ENCODE data around the gene C4BPB. TPM values are rescaled to one million over a fixed set of nuclear protein-coding genes. Genes with fewer than 3 reads are reported as not detected.

The C4BPB gene
- total and polyA plus RNA-seq, 7 experiments from 2014 or later = 0.45 to 4.9 (median 1.3) TPM

GRCh38 chr1:207071426-207071825 lies 17.2 kb upstream of the C4BPB start:
- Mint-ChIP-seq H3K4me1 (peaks cover 26 to 47% (median 42%) of the 10 kb centered on the region in 7 donors), H3K27ac (peak overlapping the region in 8 of 9 donors; percentile 69 to 95 (median 71)), H3K36me3 (peaks cover 0 to 26% (median 14%) of the 10 kb centered on the region in 5 donors), H3K27me3 (peaks cover 0 to 25% (median 0%) of the 10 kb centered on the region in 5 donors), H3K9me3 (no peaks in the 10 kb centered on the region), H3K4me3 (peak overlapping the region in 9 of 10 donors; percentile 64 to 87 (median 72))
- H3K9me3 ChIP-seq (ENCODE audit: control insufficient read depth in 2 of 3, low read length in 3 of 3) = no peaks in the 10 kb centered on the region
- no peaks in the 10 kb centered on the region for H3K36me3 ChIP-seq (ENCODE audit: control insufficient read depth in 2 of 3, insufficient read depth in 3 of 3, low read length in 3 of 3)
- peak in 7 of 9 donors; percentile 53 to 77 (median 64) for DNase-seq
- ATAC-seq = peak; percentile 74
- peak overlapping the region; percentile 5 for H3K27ac ChIP-seq (ENCODE audit: low read depth, low read length)
- CTCF ChIA-PET = interaction anchor here (0.7 to 2.6 kb wide), 7 partner anchors 12 to 333 kb away, joined by 3 to 9 read pairs (median 4); no protein-coding TSS in a partner anchor
- intact Hi-C loops (cut with micrococcal nuclease) = loop anchor here in 1 of 2 donors (1.0 kb wide), 1 partner anchor 18 kb away; the partner anchor contains the start of gene PFKFB2
- H3K27me3 ChIP-seq (ENCODE audit: control insufficient read depth in 2 of 2, insufficient read depth in 2 of 2, low read length in 2 of 2) = no peaks in the 10 kb centered on the region
- H3K4me1 ChIP-seq (ENCODE audit: control insufficient read depth in 2 of 2, insufficient read depth in 2 of 2, low read length in 2 of 2) = peaks cover 6 to 29% of the 10 kb centered on the region in 2 donors
- peak overlapping the region; percentile 11 for H3K4me3 ChIP-seq (ENCODE audit: low read length)
- POLR2A ChIA-PET = interaction anchor here (0.6 to 2.0 kb wide), 6 partner anchors 19 to 337 kb away, joined by 3 to 10 read pairs (median 4); partner anchors contain the start of gene PFKFB2

GRCh38 chr1:207072233-207072632 lies 16.4 kb upstream of the C4BPB start:
- no peaks in the 10 kb centered on the region for H3K27me3 ChIP-seq (ENCODE audit: control insufficient read depth in 2 of 2, insufficient read depth in 2 of 2, low read length in 2 of 2)
- ChIA-PET POLR2A (interaction anchor here (1.5 to 2.0 kb wide), 2 partner anchors 19 to 25 kb away, joined by 3 to 10 read pairs; partner anchors contain the start of gene PFKFB2), CTCF (interaction anchor here (2.0 kb wide), 1 partner anchor 22 kb away, joined by 8 read pairs; the partner anchor contains the start of gene YOD1)
- intact Hi-C loops (cut with micrococcal nuclease) = no loop called here
- no peaks in the 10 kb centered on the region for H3K9me3 ChIP-seq (ENCODE audit: control insufficient read depth in 2 of 3, low read length in 3 of 3)
- DNase-seq (no peak), ATAC-seq (no peak)
- Mint-ChIP-seq H3K27ac (peak overlapping the region in 5 of 9 donors; percentile 44 to 95 (median 70)), H3K27me3 (peaks cover 0 to 30% (median 0%) of the 10 kb centered on the region in 5 donors), H3K9me3 (no peaks in the 10 kb centered on the region), H3K4me1 (peaks cover 26 to 47% (median 42%) of the 10 kb centered on the region in 7 donors), H3K36me3 (peaks cover 0 to 22% (median 11%) of the 10 kb centered on the region in 5 donors), H3K4me3 (peak overlapping the region in 3 of 10 donors; percentile 66 to 87 (median 71))
- H3K4me1 ChIP-seq (ENCODE audit: control insufficient read depth in 2 of 2, insufficient read depth in 2 of 2, low read length in 2 of 2) = peaks cover 6 to 29% of the 10 kb centered on the region in 2 donors
- no peak overlapping the region for H3K4me3 ChIP-seq (ENCODE audit: low read length)
- H3K27ac ChIP-seq (ENCODE audit: low read depth, low read length) = no peak overlapping the region
- no peaks in the 10 kb centered on the region for H3K36me3 ChIP-seq (ENCODE audit: control insufficient read depth in 2 of 3, insufficient read depth in 3 of 3, low read length in 3 of 3)

GRCh38 chr1:207073906-207074820 lies 14.5 kb upstream of the C4BPB start:
- ATAC-seq = no peak
- CTCF ChIA-PET = interaction anchor here (0.8 to 2.8 kb wide), 5 partner anchors 15 to 426 kb away, joined by 3 to 9 read pairs (median 4); partner anchors contain the start of genes C4BPB, PFKFB2 and YOD1
- H3K9me3 Mint-ChIP-seq = no peaks in the 10 kb centered on the region
- no peak for DNase-seq
- peaks cover under 1 to 11% (median 4%) of the 10 kb centered on the region in 5 donors for H3K36me3 Mint-ChIP-seq
- intact Hi-C loops (cut with micrococcal nuclease) = no loop called here
- Histone ChIP-seq H3K4me1 (ENCODE audit: control insufficient read depth in 2 of 2, insufficient read depth in 2 of 2, low read length in 2 of 2) (peaks cover 6 to 28% of the 10 kb centered on the region in 2 donors), H3K27me3 (ENCODE audit: control insufficient read depth in 2 of 2, insufficient read depth in 2 of 2, low read length in 2 of 2) (no peaks in the 10 kb centered on the region), H3K9me3 (ENCODE audit: control insufficient read depth in 2 of 3, low read length in 3 of 3) (no peaks in the 10 kb centered on the region), H3K27ac (ENCODE audit: low read depth, low read length) (no peak overlapping the region), H3K36me3 (ENCODE audit: control insufficient read depth in 2 of 3, insufficient read depth in 3 of 3, low read length in 3 of 3) (no peaks in the 10 kb centered on the region), H3K4me3 (ENCODE audit: low read length) (no peak overlapping the region)
- peaks cover 0 to 34% (median 0%) of the 10 kb centered on the region in 5 donors for H3K27me3 Mint-ChIP-seq
- peak overlapping the region in 2 of 9 donors; percentile 15 to 72 for H3K27ac Mint-ChIP-seq
- H3K4me3 Mint-ChIP-seq = no peak overlapping the region
- POLR2A ChIA-PET = interaction anchor here (1.0 to 1.7 kb wide), 2 partner anchors 10 to 25 kb away, joined by 3 to 6 read pairs; no protein-coding TSS in a partner anchor
- peaks cover 23 to 48% (median 39%) of the 10 kb centered on the region in 7 donors for H3K4me1 Mint-ChIP-seq

GRCh38 chr1:207076181-207076955 lies 12.3 kb upstream of the C4BPB start:
- Histone ChIP-seq H3K4me1 (ENCODE audit: control insufficient read depth in 2 of 2, insufficient read depth in 2 of 2, low read length in 2 of 2) (peaks cover 6 to 8% of the 10 kb centered on the region in 2 donors), H3K27me3 (ENCODE audit: control insufficient read depth in 2 of 2, insufficient read depth in 2 of 2, low read length in 2 of 2) (no peaks in the 10 kb centered on the region), H3K4me3 (ENCODE audit: low read length) (no peak overlapping the region), H3K36me3 (ENCODE audit: control insufficient read depth in 2 of 3, insufficient read depth in 3 of 3, low read length in 3 of 3) (no peaks in the 10 kb centered on the region), H3K9me3 (ENCODE audit: control insufficient read depth in 2 of 3, low read length in 3 of 3) (no peaks in the 10 kb centered on the region), H3K27ac (ENCODE audit: low read depth, low read length) (no peak overlapping the region)
- CTCF ChIA-PET = interaction anchor here (0.7 to 1.1 kb wide), 3 partner anchors 27 to 632 kb away, joined by 3 to 5 read pairs (median 3); no protein-coding TSS in a partner anchor
- Mint-ChIP-seq H3K4me3 (no peak overlapping the region), H3K27ac (peak overlapping the region in 1 of 9 donors; percentile 51), H3K27me3 (peaks cover 0 to 43% (median 0%) of the 10 kb centered on the region in 5 donors), H3K4me1 (peaks cover 7 to 27% (median 17%) of the 10 kb centered on the region in 7 donors), H3K36me3 (peaks cover 0 to 4% (median 4%) of the 10 kb centered on the region in 5 donors), H3K9me3 (no peaks in the 10 kb centered on the region)
- intact Hi-C loops (cut with micrococcal nuclease) = loop anchor here (2.0 to 5.0 kb wide), 7 partner anchors 34 to 422 kb away; partner anchors contain the start of gene FCMR (in 1 of the 2)
- ATAC-seq = no peak
- no peak for DNase-seq
- POLR2A ChIA-PET = interaction anchor here (1.1 to 1.7 kb wide), 2 partner anchors 8 to 26 kb away, joined by 5 to 6 read pairs; no protein-coding TSS in a partner anchor

GRCh38 chr1:207077012-207077411 lies 11.6 kb upstream of the C4BPB start:
- Mint-ChIP-seq H3K36me3 (peaks cover 0 to 4% (median 4%) of the 10 kb centered on the region in 5 donors), H3K27me3 (peaks cover 0 to 48% (median 0%) of the 10 kb centered on the region in 5 donors), H3K4me3 (no peak overlapping the region), H3K4me1 (peaks cover under 1 to 21% (median 11%) of the 10 kb centered on the region in 7 donors), H3K9me3 (no peaks in the 10 kb centered on the region), H3K27ac (peak overlapping the region in 1 of 9 donors; percentile 5)
- no peak for DNase-seq
- H3K4me1 ChIP-seq (ENCODE audit: control insufficient read depth in 2 of 2, insufficient read depth in 2 of 2, low read length in 2 of 2) = peaks cover 0 to 1% of the 10 kb centered on the region in 2 donors
- CTCF ChIA-PET = no interaction called here
- POLR2A ChIA-PET = interaction anchor here (1.1 kb wide), 1 partner anchor 27 kb away, joined by 5 read pairs; no protein-coding TSS in a partner anchor
- no peak overlapping the region for H3K27ac ChIP-seq (ENCODE audit: low read depth, low read length)
- no peaks in the 10 kb centered on the region for H3K36me3 ChIP-seq (ENCODE audit: control insufficient read depth in 2 of 3, insufficient read depth in 3 of 3, low read length in 3 of 3)
- H3K4me3 ChIP-seq (ENCODE audit: low read length) = no peak overlapping the region
- ATAC-seq = no peak
- no peaks in the 10 kb centered on the region for H3K9me3 ChIP-seq (ENCODE audit: control insufficient read depth in 2 of 3, low read length in 3 of 3)
- no peaks in the 10 kb centered on the region for H3K27me3 ChIP-seq (ENCODE audit: control insufficient read depth in 2 of 2, insufficient read depth in 2 of 2, low read length in 2 of 2)
- intact Hi-C loops (cut with micrococcal nuclease) = loop anchor here (1.0 to 5.0 kb wide), 10 partner anchors 27 to 443 kb away; partner anchors contain the start of gene FCMR (in 1 of the 2)

Measured in naive thymus-derived CD4-positive, alpha-beta T cell (primary cell).